K562 (cell line): ENCODE measurements around the gene CERS1. TPM values are rescaled to one million over a fixed set of nuclear protein-coding genes. Genes with fewer than 3 reads are reported as not detected.
A peak's percentile ranks its signal among the peaks of the same experiment; 100 is the strongest.

Source experiments
- C11orf30 ChIP-seq: fragments of 450-650 bp; IDR thresholded peaks from 2 replicates; pipeline ENCODE4 v1.6.1; 2016; ENCODE audit warnings: low read depth, mild to moderate bottlenecking
- CREB1 ChIP-seq, 2 experiments: sonication (generic) in 1 of 2; formaldehyde crosslinking in 1 of 2; IDR thresholded peaks; 2 replicates each; pipeline versions ENCODE4 v1.6.1 to v1.8.0; 2012 to 2022; ENCODE audit warnings: inconsistent platforms in 1 of 2, mild to moderate bottlenecking in 1 of 2, missing genetic modification reagents in 1 of 2, moderate library complexity in 1 of 2
- E2F3 ChIP-seq: fragments of 250-450 bp; sonication (Bioruptor Pico); IDR thresholded peaks from 2 replicates; pipeline ENCODE4 v1.4.0; 2020; ENCODE audit warnings: mild to moderate bottlenecking
- ETV5 ChIP-seq: sonication (generic); formaldehyde crosslinking; IDR thresholded peaks from 2 replicates; pipeline ENCODE4 v1.4.0; 2020; ENCODE audit warnings: low read depth, mild to moderate bottlenecking, missing genetic modification reagents
- FOXA3 ChIP-seq, 2 experiments: fragments of 450-650 bp in 1 of 2; sonication (generic) in 1 of 2; formaldehyde crosslinking; IDR thresholded peaks in 1 of 2; conservative IDR thresholded peaks in 1 of 2; 2 replicates each; pipeline versions ENCODE4 v1.4.0 to v1.8.0; 2020 to 2022; ENCODE audit warnings: mild to moderate bottlenecking in 2 of 2, missing genetic modification reagents in 1 of 2
- FOXK1 ChIP-seq: sonication (generic); formaldehyde crosslinking; IDR thresholded peaks from 2 replicates; pipeline ENCODE4 v1.8.0; 2022; ENCODE audit warnings: missing genetic modification reagents, mild to moderate bottlenecking, borderline replicate concordance
- HDAC1 ChIP-seq, 2 experiments: fragments of 450-650 bp; IDR thresholded peaks; 2 replicates each; pipeline ENCODE4 v1.6.1; 2016 to 2017; ENCODE audit warnings: inconsistent platforms in 1 of 2, mild to moderate bottlenecking in 1 of 2, moderate library complexity in 1 of 2
- JUN ChIP-seq, 2 experiments: sonication (generic) in 1 of 2; formaldehyde crosslinking in 1 of 2; IDR thresholded peaks; 2 replicates each; pipeline versions ENCODE4 v1.6.1 to v1.8.0; 2012 to 2022; ENCODE audit warnings: borderline replicate concordance in 2 of 2, mild to moderate bottlenecking in 2 of 2, improper control_type of control experiment in 1 of 2, low read depth in 1 of 2, low read length in 1 of 2, missing genetic modification reagents in 1 of 2
- KLF13 ChIP-seq: fragments of 450-650 bp; IDR thresholded peaks from 2 replicates; pipeline ENCODE4 v1.6.1; 2016; ENCODE audit warnings: missing genetic modification characterization, low read depth, mild to moderate bottlenecking, missing compliant biosample characterization, moderate library complexity, borderline replicate concordance
- MCM7 ChIP-seq, 2 experiments: fragments of 450-650 bp; IDR thresholded peaks; 2 replicates each; pipeline ENCODE4 v1.6.1; 2016 to 2018
- NR2C2 ChIP-seq, 2 experiments: fragments of 200-800 bp in 1 of 2; sonication (Bioruptor generic) in 1 of 2; sonication (generic) in 1 of 2; formaldehyde crosslinking in 1 of 2; IDR thresholded peaks; 2 replicates each; pipeline versions ENCODE4 v1.6.1 to v1.8.0; 2016 to 2022; ENCODE audit warnings: mild to moderate bottlenecking in 1 of 2, missing compliant biosample characterization in 1 of 2, missing genetic modification characterization in 1 of 2, missing genetic modification reagents in 1 of 2
- RBBP5 ChIP-seq: fragments of 200-600 bp; sonication (generic); IDR thresholded peaks from 2 replicates; pipeline ENCODE4 v1.6.1; 2012; ENCODE audit warnings: borderline replicate concordance, mild to moderate bottlenecking, low read length, control low read depth, inconsistent platforms; ENCODE audit not compliant: insufficient read depth, poor library complexity, severe bottlenecking
- SMAD4 ChIP-seq: fragments of 250-450 bp; sonication (Bioruptor Pico); conservative IDR thresholded peaks from 2 replicates; pipeline ENCODE4 v1.8.0; 2021; ENCODE audit warnings: inconsistent platforms, mild to moderate bottlenecking, moderate library complexity
- TCF3 ChIP-seq: sonication (generic); formaldehyde crosslinking; IDR thresholded peaks from 2 replicates; pipeline ENCODE4 v1.4.0; 2020; ENCODE audit warnings: mild to moderate bottlenecking, missing genetic modification reagents
- ZBED1 ChIP-seq: IDR thresholded peaks from 2 replicates; pipeline ENCODE4 v1.6.1; 2014
- ZNF551 ChIP-seq: fragments of 250-450 bp; sonication (Bioruptor Pico); IDR thresholded peaks from 2 replicates; pipeline ENCODE4 v1.5.0; 2021; ENCODE audit warnings: mild to moderate bottlenecking, moderate library complexity
- ZSCAN29 ChIP-seq: fragments of 450-650 bp; IDR thresholded peaks from 2 replicates; pipeline ENCODE4 v1.6.1; 2017
- polyA plus RNA-seq, 8 experiments: library from polyadenylated mRNA; depleted of rRNA in 4 of 8; stranded (reverse) in 5 of 8; unstranded in 3 of 8; fragments of >200 nt; fragmentation: Nextera tagmentation in 2 of 8; fragmentation: Illumina TruSeq in 1 of 8; extraction: Ambion mirVana in 2 of 8; extraction: Trizol in 1 of 8; gene quantifications; 2 replicates each; pipeline versions ENCODE4 v1.2.1 to v1.2.3, GENCODE V29; 2011 to 2014; ENCODE audit warnings: inconsistent platforms in 1 of 8, missing spikeins in 1 of 8
- total RNA-seq, 7 experiments: library from RNA; depleted of rRNA in 6 of 7; stranded (reverse); fragments of >200 nt in 6 of 7; fragmentation: Illumina TruSeq in 2 of 7; extraction: Trizol in 2 of 7; gene quantifications; 2 replicates each; pipeline versions ENCODE4 v1.2.1 to v1.2.3, GENCODE V29; 2011 to 2021; ENCODE audit warnings: low replicate concordance in 1 of 7
- TF ChIP-seq, protein P1 (sequence below): fragments of 450-650 bp; IDR thresholded peaks from 2 replicates; pipeline ENCODE4 v1.6.1; 2018; ENCODE audit not compliant: partially characterized antibody
- TF ChIP-seq, protein P2 (sequence below): sonication (generic); formaldehyde crosslinking; IDR thresholded peaks from 2 replicates; pipeline ENCODE4 v1.9.0; 2022; ENCODE audit warnings: mild to moderate bottlenecking, missing genetic modification reagents

Gene CERS1
- total and polyA plus RNA-seq, 9 of the 15 experiments (the other 6 are each of a cell fraction or from before 2014, with no cell fraction given) = 0.33 to 1.5 (median 0.86) TPM; not detected in 2

DNA sequence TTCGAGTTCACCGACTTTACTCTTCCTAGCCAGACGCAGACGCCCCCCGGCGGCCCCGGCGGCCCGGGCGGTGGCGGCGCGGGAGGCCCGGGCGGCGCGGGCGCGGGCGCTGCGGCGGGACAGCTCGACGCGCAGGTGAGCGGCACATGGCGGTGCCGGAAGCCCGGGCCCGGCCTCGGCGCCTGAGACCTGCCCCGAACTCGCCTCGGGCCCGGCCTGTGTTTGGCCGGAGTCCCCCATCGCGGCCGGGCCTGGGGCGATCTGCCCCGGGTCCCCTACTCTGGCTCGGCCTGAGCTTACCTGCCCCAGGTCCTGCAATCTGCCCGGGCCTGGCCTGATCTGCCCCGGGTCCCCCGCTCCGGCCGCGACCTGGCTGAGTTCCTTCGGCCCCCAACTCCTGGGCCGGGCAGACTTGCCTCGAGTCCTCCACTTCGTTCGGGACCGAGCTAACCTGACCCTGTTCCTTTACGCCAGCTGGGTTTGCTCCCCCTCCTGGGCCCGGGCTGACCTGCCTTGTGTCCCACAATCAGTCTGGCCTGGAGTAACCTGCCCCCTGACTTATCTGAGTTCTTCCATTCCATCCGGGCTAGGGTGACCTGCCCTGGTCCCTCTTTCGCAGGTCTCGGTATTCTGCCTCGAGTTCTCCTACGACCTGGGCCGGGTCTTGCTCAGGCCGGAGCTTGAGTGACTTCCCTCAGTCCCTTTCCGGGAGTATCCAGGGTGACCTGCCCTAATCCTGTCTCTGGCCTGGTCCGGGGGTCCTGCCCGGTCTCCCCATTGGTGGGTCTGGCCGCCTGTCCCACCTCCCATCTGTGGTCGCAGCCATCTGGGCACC, 63.4 kb downstream of the CERS1 start (continued):
- TF ChIP-seq CREB1 (IDR thresholded peaks at IDR 0.05) (peak; percentile 14; the same call in 1 of the 2 replicates), CREB1 (CRISPR knock-in tag; IDR thresholded peaks at IDR 0.05) (0 out of 2 replicates have a peak, but pooled peaks have one; percentile 46), FOXK1 (0 out of 2 replicates have a peak, but pooled peaks have one; percentile 51), NR2C2 (CRISPR knock-in tag; IDR thresholded peaks at IDR 0.05) (no peak), NR2C2 (tag; IDR thresholded peaks at IDR 0.05) (0 out of 2 replicates have a peak, but pooled peaks have one; percentile 25), FOXA3 (CRISPR knock-in tag; conservative IDR thresholded peaks at IDR 0.05 in 1 of 2, IDR thresholded peaks at IDR 0.05 in 1 of 2) (0 out of 4 replicates have a peak, but pooled peaks of 1 of the 2 experiments have one; percentile 48), E2F3 (CRISPR knock-in tag) (no peak), ETV5 (CRISPR knock-in tag) (0 out of 2 replicates have a peak, but pooled peaks have one; percentile 38), RBBP5 (peak; percentile 3), ZNF551 (CRISPR knock-in tag) (no peak), JUN (IDR thresholded peaks at IDR 0.05; ENCODE audit: borderline replicate concordance, low read depth, low read length) (no peak), JUN (CRISPR knock-in tag; IDR thresholded peaks at IDR 0.05; ENCODE audit: borderline replicate concordance) (0 out of 2 replicates have a peak, but pooled peaks have one; percentile 44), C11orf30 (no peak), ZSCAN29 (0 out of 2 replicates have a peak, but pooled peaks have one; percentile 45), HDAC1 (IDR thresholded peaks at IDR 0.05) (peak in 1 of 2 experiments; percentile 41; a peak in 1 of 4 replicates), TCF3 (CRISPR knock-in tag) (0 out of 2 replicates have a peak, but pooled peaks have one; percentile 34), KLF13 (tag) (0 out of 2 replicates have a peak, but pooled peaks have one; percentile 14), ZBED1 (no peak), MCM7 (IDR thresholded peaks at IDR 0.05) (no peak), SMAD4 (CRISPR knock-in tag) (peak; percentile 11; the same call in 1 of the 2 replicates)
- TF ChIP-seq, protein P1, sequence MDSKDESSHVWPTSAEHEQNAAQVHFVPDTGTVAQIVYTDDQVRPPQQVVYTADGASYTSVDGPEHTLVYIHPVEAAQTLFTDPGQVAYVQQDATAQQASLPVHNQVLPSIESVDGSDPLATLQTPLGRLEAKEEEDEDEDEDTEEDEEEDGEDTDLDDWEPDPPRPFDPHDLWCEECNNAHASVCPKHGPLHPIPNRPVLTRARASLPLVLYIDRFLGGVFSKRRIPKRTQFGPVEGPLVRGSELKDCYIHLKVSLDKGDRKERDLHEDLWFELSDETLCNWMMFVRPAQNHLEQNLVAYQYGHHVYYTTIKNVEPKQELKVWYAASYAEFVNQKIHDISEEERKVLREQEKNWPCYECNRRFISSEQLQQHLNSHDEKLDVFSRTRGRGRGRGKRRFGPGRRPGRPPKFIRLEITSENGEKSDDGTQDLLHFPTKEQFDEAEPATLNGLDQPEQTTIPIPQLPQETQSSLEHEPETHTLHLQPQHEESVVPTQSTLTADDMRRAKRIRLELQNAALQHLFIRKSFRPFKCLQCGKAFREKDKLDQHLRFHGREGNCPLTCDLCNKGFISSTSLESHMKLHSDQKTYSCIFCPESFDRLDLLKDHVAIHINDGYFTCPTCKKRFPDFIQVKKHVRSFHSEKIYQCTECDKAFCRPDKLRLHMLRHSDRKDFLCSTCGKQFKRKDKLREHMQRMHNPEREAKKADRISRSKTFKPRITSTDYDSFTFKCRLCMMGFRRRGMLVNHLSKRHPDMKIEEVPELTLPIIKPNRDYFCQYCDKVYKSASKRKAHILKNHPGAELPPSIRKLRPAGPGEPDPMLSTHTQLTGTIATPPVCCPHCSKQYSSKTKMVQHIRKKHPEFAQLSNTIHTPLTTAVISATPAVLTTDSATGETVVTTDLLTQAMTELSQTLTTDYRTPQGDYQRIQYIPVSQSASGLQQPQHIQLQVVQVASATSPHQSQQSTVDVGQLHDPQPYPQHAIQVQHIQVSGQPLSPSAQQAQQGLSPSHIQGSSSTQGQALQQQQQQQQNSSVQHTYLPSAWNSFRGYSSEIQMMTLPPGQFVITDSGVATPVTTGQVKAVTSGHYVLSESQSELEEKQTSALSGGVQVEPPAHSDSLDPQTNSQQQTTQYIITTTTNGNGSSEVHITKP = peak; percentile 23
- TF ChIP-seq, protein P2, sequence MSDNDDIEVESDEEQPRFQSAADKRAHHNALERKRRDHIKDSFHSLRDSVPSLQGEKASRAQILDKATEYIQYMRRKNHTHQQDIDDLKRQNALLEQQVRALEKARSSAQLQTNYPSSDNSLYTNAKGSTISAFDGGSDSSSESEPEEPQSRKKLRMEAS (CRISPR knock-in tag) = peak; percentile 50
